NCI-H2227 treated with DMSO at 0.1 percent for 48 hours (cell line): ENCODE results near the gene IPO4.
"Not testable (repeated sequence)": the region's sequence is repeated elsewhere in the genome, so short reads cannot be mapped to it uniquely, and the experiment has no call there.

Experiments used
- DNase-seq: peaks from one replicate; lab custom pipeline; 2025; lab: John Stamatoyannopoulos, UW

IPO4 gene

DNA sequence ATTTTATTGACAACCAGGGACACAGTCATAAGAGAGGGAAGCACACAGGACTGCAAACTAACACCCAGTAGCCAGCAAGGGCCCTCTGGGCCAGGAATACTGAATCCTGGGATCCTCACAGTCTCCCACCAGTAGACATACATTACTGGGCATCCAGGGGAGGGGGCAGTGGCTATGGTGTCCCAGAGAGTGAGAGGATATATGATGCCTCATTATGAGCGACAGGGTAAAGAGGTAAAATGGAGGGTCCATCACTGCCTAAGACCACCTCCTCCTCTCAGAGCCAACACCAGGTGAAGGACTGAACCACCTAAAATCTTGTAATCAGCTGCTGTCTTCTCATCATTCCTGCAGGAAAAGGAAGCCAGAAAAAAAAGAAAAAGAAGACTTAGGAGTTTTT, 28.3 kb upstream of the IPO4 start:
- not testable (repeated sequence) for DNase-seq

DNA sequence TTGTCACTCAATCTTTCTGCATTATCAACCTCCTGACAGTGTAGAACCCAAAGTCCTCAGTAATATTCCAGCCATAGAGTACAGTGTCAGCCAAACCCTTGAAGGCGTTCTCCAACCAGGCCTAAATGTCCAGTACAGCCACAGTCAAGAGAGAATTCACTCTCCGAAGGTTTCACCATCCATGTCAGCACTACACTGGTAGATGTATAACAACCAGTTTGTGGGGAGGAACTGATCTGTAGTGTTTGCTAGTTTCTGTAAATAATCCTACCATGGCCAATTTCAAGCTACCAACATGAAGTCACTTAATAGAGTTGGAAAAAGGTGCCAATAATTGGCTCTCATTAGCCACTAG, 27.7 kb upstream of the IPO4 start:
- DNase-seq = no peak

DNA sequence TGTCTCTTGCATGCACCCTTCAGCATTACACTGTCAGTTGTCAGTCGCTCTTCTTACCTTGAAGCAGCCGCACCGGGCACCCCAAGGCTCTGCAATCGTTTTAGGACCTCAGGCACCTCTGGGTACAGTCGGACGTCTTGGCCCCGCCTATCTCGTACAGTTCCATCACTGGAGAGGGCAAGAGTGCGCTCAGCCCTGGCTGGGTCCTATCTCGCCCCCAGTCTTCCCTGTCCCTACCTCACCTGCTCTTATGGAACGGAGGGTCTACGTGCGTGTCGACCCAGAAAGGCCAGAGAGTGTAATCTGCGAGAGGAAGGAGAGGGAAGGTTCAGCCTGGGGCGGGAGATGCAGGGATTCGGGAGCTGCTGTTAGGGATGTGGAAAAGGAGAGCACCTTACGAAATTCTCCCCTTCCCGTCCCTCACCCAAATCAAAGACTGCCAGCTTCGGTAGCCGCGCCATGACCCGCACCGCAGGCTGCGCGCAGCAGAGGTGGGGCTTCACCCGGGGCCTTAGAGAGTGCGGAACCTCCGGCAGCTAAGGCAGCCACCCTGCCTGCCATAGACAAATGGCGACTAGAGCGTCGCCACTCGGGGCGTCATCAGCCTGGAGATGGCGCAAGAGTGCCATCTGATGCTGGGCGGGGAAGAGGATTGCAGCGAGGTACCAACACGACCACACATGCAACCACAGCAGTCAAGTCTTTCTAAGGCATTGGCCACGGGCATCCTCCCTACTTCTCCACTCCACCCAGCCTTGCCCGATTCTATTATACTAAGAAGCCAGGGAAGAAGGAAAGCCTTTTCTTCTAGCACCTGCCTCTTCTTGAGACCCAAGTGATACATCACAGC, 27.1 kb upstream of the IPO4 start, which contains the start of gene MDP1:
Gene MDP1 (minus strand): TSS at position 572 of the 850 bp plus-strand sequence. CDS start 111 bp downstream, at position 461.
- peak; percentile 83 for DNase-seq

DNA sequence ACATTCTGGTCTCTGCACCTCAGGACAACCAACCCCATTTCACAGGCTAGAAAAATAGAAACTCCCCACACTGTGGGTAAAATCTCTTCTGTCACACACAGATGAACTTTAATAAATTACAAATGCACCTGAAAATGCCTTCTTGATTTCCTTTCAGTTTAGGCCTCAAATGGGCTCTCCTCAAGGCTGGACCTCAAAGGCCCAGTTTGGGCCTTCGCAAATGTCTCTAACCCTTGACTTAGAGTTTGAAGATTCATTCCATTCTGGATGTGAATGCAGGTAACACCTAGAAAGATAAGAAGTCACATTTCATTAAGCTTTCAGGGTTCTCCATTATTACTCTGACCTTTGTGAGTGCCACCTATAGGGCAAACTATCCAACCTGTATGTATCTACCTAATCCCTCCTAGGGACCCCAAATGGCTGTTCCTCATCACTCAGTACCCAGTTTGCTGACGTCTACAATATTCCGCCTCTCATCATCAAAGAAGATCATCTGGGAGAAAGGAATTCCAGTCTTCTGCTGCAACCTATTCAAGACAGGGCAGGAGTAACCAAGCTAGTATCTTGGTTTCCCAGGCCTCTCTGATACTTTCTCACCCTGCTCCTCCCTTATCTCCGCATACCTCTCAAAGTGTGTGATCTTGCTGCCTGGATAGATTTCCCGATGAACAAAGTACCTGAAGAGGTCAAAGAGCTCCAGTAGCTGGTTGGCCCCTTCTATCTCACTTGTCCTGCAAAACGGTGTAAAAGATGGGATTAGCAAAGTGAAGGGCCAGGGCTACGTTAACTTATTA, 25.4 kb upstream of the IPO4 start:
- DNase-seq = no peak

DNA sequence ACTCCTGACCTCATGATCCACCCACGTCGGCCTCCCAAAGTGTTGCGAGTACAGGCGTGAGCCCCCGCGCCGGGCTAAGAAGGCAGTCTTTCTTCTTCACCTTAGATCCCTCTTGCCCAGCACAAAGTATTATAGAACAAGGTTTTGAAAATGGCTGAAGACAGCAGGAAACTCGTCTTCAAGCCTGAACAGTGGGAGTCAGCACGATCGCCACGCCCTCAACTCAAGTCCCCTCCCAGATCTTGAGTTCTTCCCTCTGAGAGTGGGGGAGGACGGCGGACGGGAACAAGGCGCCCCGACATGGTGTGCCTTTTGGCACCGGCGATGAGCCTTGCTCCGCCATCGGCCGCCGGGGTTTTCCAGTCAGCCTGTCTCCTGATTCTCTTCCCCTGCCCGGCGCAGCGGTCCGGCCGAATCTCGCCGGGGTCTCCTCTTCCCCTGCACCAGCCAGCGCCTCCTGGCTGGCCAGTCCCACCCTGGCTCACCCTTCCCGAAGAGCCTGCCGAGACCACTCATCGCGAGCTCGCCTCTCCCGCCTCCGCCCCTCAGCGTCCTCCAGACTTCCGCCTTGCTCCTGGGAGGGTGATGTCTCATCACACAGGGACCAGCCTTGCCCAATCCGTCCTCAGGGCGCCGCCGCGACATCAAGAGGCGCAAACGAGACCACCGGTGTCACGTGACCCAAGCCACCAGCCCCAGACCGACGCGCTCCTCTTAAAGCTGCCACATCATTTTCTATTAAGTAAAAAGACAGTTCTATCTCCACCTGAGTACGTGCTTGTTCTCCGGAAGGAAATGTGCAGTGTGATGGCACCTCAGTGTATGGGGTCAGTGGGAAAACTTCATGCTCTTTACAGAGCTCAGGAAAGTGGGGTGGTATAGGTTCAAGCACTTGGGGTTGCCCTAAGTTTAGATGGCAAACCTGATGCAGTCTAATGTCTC, 24.6 kb upstream of the IPO4 start, which contains the start of gene CHMP4A:
Gene CHMP4A (minus strand): TSS at position 565 of the 942 bp plus-strand sequence. CDS start 49 bp downstream, at position 516.
- peak; percentile 95 for DNase-seq

DNA sequence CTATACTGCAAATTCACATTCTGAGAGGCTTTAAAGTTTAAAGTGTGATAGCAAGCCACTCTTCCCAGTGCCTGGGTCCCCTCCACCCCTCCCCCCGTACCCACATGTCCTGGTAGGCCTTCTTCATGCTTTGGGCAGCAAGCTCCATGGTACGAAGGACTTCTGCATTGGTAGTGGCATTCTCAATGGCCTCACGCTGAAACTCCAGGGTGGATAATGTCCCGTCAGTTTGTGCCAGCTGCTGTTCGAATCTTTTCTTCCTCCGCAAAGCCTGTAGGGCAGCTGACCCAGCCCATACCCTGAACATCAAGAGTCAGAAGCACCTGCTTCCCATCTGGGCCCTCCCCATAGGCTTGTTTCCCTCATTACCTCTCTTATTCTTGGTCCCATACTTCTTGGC, 22.7 kb upstream of the IPO4 start:
- no peak for DNase-seq

DNA sequence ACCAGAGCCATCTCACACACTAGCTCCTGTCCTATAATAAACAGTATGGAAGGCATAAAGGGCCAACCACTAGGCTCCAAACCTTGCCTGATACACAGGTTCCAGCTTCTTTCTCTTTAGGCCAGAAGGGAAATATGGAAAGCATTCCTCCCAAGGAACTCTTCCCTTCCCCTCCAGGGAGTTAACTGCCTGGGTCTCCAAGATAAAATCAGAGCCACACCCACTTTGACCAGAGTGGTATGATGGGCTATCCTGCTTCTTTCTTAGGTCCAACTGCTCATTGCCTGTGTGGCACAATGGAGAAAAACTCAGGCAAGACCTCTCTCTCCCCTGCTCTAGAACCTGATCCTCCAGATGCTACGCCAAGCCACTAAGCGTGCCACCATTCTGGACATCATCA, 19.0 kb upstream of the IPO4 start:
- DNase-seq = no peak

DNA sequence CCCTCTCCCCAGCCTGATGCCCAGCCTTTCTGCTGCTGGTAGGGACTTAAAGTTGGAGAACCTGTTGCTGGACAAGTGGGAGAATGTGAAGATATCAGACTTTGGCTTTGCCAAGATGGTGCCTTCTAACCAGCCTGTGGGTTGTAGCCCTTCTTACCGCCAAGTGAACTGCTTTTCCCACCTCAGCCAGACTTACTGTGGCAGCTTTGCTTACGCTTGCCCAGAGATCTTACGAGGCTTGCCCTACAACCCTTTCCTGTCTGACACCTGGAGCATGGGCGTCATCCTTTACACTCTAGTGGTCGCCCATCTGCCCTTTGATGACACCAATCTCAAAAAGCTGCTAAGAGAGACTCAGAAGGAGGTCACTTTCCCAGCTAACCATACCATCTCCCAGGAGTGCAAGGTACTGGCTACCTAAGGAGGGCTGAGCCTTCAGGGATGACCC, 18.5 kb upstream of the IPO4 start:
- no peak for DNase-seq

DNA sequence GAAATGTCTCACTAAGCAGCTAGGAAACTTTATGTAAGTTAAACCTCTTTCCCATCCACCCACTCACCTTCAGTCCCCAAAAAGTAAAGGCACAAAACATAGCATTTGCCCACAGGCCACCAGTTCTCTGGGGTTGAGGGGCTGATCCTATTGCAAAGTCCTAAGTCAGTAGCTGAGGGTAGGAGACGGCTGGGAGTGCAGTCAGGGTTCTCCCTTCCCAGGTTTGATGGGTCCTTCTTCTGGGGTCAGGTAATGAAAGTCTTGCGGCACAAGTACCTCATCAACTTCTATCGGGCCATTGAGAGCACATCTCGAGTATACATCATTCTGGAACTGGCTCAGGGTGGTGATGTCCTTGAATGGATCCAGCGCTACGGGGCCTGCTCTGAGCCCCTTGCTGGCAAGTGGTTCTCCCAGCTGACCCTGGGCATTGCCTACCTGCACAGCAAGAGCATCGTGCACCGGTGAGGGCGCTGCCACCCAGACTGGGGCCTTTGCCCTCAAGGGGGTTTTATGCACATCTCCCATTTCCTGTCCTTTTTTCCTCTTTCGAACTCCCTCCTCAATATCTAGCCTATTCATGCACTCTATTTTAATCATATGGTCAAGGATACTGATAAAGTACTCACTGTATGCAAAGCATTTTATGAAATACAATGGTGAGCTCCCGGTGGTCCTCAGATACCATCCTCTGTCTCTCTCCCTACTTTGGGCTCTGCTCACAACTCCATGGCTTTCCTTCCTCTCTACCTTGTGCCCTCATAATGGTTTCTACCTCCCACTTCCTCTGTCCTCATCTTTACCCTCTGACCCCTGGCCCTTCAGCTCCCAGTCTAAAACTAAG, 17.9 kb upstream of the IPO4 start:
- DNase-seq = no peak

DNA sequence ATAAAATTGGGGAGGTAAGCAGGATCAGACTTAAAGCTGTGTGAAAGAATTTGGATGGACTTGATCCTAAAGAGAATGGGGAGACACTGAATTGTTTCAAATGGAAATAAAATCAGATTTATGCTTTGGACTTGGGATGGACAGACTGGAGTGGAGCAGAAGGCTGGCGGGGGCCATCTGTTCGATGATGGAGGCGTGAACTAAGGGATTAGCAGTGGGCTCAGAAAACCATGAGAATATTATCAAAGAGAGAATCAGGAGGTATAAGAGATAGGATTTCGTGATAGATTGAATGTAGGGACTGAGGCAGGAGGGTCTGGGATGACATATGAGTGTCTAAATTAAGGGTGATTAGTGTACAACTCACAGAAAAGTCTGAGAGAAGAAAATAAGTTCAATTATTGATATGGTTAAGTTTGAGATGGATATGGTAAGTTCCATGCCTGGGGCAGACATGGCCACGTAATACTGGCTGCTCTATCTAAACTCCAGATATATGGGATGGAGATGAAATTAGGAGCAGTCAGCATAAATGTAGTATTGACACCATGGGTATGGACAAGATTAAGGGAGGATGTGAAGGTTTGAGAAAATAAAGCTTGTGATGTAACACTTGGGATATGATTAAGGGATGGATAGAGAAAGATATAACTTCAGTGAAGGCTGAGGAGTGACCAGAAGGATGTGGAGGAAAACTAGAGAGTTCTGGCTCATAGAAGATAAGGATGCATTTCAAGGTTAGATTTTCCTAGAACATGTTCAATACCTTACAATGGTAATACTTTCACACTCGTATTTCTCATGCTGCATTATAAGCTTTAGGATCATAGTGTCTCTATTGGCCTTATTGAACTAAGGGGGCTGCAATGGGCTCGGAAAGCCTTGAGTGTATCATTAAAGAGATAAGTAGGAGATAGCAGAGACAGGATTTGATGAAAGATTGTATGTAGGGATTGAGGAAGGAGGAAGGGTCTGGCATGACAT, 15.8 kb upstream of the IPO4 start:
- no peak for DNase-seq

DNA sequence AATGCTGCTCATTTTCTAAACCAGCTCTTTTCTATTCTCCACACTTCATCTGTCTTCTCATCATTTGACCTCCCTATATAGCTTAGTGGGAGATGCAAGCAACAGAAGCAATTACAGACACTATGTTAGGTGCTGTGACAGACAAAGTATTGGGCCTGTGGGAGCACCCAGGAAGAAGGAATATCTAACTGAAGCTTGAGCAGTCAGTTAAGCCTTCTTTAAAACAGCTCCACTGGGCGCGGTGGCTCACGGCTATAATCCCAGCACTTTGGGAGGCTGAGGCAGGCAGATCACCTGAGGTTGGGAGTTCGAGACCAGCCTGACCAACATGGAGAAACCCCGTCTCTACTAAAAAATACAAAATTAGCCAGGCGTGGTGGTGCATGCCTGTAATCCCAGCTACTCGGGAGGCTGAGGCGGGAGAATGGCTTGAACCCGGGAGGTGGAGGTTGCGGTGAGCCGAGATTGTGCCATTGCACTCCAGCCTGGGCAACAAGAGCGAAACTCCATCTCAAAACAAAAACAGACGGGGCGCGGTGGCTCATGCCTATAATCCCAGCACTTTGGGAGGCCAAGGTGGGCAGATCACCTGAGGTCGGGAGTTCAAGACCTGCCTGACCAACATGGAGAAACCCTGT, 14.8 kb upstream of the IPO4 start:
- DNase-seq = not testable (repeated sequence)

DNA sequence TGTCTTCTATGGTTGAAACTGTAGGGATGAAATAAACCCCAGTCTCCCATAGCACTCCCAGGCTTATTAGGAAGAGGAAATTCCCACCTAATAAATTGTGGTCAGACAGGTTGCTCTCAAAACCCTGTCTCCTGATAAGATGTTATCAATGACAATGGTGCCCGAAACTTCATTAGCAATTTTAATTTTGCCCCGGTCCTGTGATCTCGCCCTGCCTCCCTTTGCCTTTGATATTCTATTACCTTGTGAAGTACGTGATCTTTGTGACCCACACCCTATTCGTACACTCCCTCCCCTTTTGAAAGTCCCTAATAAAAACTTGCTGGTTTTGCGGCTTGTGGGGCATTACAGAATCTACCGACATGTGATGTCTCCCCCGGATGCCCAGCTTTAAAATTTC, 13.9 kb upstream of the IPO4 start:
- not testable (repeated sequence) for DNase-seq

DNA sequence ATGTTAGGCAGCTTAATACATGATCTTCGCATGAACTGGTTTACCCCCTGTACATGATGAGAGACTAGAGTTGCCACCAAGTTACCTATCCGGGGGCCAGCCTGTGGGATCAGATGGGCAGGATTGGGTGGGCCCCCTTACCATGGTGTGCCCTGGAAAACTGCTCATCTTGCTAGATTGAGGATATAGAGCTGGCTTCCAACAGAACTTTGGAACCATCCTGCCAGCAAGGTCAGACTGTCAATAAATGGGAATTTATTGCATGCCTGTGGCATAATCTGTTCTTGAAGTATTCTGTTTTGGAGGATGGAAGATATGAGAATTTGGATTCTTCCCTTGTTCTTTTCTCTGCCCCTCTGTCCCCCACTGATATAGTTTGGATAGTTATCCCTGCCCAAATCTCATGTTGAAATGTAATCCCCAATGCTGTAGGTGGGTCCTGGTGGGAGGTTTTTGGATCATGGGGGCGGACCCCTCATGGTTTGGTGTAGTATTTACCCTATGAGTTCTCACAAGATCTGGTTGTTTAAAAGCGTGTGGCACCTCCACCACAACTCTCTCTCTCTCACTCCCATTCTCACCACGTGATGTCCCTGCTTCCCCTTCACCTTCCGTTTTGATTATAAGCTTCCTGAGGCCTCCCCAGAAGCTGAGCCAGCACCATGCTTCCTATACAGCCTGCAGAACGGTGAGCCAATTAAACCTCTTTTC, 10.4 kb upstream of the IPO4 start:
- DNase-seq = no peak

DNA sequence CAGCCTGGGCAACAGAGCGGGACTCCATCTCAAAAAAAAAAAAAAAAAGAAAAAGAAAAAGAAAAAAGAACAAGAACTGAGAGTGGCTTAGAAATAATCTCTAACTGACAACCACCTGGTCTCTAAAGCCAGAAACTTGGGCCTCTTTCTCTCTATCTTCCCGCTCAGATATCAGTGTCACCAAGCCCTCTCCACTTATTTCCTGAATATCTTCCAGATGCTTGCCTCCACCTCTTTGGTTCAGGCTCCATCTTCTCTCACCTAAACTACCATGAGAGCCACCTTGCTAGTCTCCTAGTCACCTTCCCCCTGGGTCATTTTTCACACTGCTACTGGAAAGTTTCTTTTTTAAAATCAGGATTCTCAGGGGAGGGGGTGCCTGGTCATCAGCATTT, 8.4 kb upstream of the IPO4 start:
- DNase-seq = no peak

DNA sequence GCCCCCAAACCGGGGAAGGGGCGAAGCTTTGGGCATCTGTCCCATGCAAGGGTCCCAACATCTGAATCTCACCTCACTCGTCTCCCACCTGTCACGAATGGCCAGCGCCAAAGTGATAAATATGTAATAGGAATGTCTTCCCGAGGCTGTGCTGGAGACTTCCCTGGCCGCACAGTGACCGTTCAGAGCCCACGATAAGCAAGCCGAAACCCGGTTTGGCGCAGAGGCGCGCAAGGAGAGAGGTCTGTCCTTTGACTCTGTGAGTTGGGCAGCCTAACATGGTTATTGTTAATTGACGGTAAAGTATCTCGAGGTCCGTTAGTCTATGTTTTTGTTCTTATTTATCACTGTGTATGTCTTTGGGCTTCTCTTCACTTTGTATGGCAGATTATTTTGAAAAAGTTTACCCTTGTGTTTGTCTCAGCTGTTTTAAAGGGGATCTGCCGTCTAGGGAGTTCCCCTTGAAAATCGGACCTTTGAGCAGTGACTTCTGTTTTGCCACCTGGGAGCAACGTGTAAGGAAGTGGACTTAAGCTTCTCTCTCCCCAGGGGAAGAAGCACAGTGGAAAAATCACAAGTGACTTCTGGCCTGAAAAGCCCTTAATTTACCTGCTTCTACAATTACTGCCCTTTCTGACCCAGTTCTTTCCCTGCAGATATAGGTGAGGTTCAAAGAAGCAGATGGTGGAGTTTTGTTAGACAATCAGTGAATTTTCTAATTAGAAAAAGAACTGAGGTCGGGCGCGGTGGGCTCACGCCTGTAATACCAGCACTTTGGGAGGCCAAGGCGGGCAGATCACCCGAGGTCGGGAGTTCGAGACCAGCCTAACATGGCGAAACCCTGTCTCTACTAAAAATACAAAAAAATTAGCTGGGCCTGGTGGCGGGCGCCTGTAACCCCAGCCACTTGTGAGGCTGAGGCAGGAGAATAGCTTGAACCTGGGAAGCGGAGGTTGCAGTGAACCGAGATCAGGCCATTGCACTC, 7.7 kb upstream of the IPO4 start:
- no peak for DNase-seq

DNA sequence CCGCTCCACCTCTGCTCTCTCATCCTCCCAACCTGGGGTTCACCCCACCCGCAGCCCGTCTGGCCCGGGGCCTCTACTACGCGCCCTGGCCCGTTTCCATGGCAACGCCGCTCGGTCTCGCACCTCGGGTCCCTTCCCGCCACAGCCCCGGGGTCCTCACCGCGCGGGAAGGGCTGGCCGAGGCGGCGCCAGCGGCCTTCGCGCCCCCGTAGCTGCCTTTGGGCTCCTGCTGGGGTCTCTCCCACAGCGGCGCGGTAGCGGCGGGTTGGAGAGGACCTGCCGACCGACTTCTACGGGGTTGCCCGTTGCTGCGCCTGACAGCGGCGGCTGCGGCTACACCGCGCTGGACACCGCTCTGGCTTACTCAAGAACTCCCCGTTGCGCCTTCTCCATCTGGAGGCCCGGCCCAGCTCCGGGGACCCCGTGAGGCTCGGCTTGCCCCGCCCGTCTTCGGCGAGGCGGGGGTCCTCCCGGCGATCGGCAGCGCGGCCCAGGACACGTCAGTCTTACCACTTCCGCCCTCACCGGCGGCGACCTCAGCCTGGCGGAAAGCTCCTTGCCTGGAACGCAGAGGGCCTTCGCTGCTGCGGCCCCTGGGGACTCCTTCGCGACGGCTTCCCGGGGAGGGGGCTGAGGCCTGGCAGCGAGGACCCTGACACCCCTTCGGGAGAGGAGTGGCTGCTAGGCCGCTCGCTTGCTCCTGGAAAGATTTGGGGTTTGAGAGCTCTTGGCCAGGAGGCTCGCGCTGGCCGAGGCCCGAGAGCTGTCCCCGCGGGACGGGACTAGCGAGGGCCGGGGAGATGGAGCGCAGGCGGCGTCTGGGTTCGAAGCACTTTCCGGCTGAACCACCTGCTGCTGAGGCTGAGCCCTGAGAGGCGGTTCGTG, 6.8 kb upstream of the IPO4 start, which contains the start of gene TM9SF1:
Gene TM9SF1 (minus strand): TSS at position 256 of the 885 bp plus-strand sequence. CDS start 422 bp downstream, outside the sequence.
- peak; percentile 85 for DNase-seq
